Activated naive CD4-positive, alpha-beta T cell treated with anti-CD3 and anti-CD28 coated beads, Interleukin-2, amount 10 ng/mL, durations not matched to agents 7 days and 5 days (primary cell): ENCODE results near the gene WAPL.

Experiments used
- CTCF ChIA-PET: fragments of 350-600 bp; sonication (Branson Sonifier 250); formaldehyde crosslinking; loops from one replicate; lab custom pipeline; 2021; ENCODE audit warnings: antibody characterized with exemption; lab: Charles Lee
- DNase-seq: peaks from one replicate; pipeline ENCODE4 v3.0.0-alpha.2; 2020
- H3K27ac Mint-ChIP-seq: one replicate; pipeline ENCODE4 v1.8.0; 2021; ENCODE audit warnings: mild to moderate bottlenecking, moderate library complexity, mixed read lengths
- H3K27me3 Mint-ChIP-seq: one replicate; pipeline ENCODE4 v1.8.0; 2021; ENCODE audit warnings: mild to moderate bottlenecking, mixed read lengths
- H3K36me3 Mint-ChIP-seq: one replicate; pipeline ENCODE4 v1.8.0; 2021; ENCODE audit warnings: mixed read lengths
- H3K4me1 Mint-ChIP-seq: one replicate; pipeline ENCODE4 v1.8.0; 2021; ENCODE audit warnings: mixed read lengths
- H3K4me3 Mint-ChIP-seq: one replicate; pipeline ENCODE4 v1.8.0; 2021; ENCODE audit warnings: mild to moderate bottlenecking, moderate library complexity, mixed read lengths
- H3K9me3 Mint-ChIP-seq: one replicate; pipeline ENCODE4 v1.8.0; 2021; ENCODE audit warnings: mixed read lengths

Gene WAPL

GRCh38 chr10:86461963-86462804, 59.4 kb downstream of the WAPL start:
- no peak overlapping the region for H3K27ac Mint-ChIP-seq
- H3K9me3 Mint-ChIP-seq: no peaks in the 10 kb centered on the region
- H3K4me3 Mint-ChIP-seq: no peak overlapping the region
- CTCF ChIA-PET: interaction anchor here (1.6 kb wide), 1 partner anchor 62 kb away, joined by 5 read pairs; no protein-coding TSS in a partner anchor
- no peaks in the 10 kb centered on the region for H3K4me1 Mint-ChIP-seq
- DNase-seq: no peak
- H3K36me3 Mint-ChIP-seq: peaks cover 47% of the 10 kb centered on the region
- no peaks in the 10 kb centered on the region for H3K27me3 Mint-ChIP-seq

DNA sequence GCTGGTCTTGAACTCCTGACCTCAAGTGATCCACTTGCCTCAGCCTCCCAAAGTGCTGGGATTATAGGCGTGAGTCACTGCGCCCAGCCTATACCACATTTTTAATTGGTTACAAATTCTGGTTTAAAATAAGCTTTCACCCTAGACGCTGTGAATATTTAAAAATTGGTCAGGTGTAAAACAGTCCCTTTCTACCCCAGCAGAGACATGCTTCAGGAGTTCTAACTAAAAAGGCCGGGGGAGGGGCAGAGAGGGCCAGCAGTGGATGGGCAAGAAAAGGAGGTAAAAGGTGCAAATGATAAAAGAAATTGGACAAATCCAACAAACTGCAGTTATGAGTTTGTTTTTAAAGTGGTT, 70.0 kb downstream of the WAPL start:
- no peak overlapping the region for H3K4me3 Mint-ChIP-seq

GRCh38 chr10:86450806-86451603, 70.6 kb downstream of the WAPL start:
- H3K27me3 Mint-ChIP-seq: no peaks in the 10 kb centered on the region
- H3K27ac Mint-ChIP-seq: no peak overlapping the region
- H3K4me1 Mint-ChIP-seq: peaks cover 24% of the 10 kb centered on the region
- H3K36me3 Mint-ChIP-seq: peaks cover 69% of the 10 kb centered on the region
- DNase-seq: no peak
- H3K9me3 Mint-ChIP-seq: no peaks in the 10 kb centered on the region
- no peak overlapping the region for H3K4me3 Mint-ChIP-seq
- CTCF ChIA-PET: no interaction called here

More for the DNA sequence above, 70.0 kb downstream of the WAPL start:
- Mint-ChIP-seq H3K27me3 (no peaks in the 10 kb centered on the region), H3K4me1 (peaks cover 24% of the 10 kb centered on the region), H3K27ac (no peak overlapping the region), H3K36me3 (peaks cover 69% of the 10 kb centered on the region), H3K9me3 (no peaks in the 10 kb centered on the region)
- CTCF ChIA-PET: no interaction called here
- DNase-seq: no peak

DNA sequence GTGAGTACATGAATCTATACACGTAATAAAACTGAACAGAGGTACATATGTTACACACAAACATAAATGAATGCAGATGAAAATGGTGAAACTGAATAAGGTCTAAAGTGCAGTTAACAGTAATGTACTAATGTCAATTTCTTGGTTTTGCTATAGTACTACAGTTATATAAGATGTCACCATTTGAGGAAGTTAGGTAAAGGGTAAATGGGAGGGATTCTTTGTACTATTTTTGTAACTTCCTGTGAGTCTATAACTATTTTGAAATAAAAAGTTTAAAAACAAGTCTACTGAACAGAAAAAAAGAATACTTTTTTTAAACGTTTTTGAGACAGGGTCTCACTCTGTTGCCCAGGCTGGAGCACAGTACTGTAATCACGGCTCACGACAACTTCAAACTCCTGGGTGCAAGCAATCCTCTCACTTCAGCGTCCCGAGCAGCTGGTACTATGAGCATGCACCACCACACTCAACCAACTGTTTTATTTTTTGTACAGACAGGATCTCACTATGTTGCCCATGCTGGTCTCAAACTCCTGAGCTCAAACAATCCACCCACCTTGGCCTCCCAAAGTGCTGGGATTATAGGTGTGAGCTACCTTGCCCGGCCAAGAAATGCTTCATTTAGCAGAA, 71.5 kb downstream of the WAPL start:
- Mint-ChIP-seq H3K27me3 (no peaks in the 10 kb centered on the region), H3K36me3 (peaks cover 68% of the 10 kb centered on the region), H3K27ac (peak overlapping the region; percentile 34), H3K9me3 (no peaks in the 10 kb centered on the region), H3K4me3 (no peak overlapping the region), H3K4me1 (peaks cover 24% of the 10 kb centered on the region)
- CTCF ChIA-PET: interaction anchor here (1.2 kb wide), 1 partner anchor 9 kb away, joined by 3 read pairs; no protein-coding TSS in a partner anchor
- DNase-seq: no peak

DNA sequence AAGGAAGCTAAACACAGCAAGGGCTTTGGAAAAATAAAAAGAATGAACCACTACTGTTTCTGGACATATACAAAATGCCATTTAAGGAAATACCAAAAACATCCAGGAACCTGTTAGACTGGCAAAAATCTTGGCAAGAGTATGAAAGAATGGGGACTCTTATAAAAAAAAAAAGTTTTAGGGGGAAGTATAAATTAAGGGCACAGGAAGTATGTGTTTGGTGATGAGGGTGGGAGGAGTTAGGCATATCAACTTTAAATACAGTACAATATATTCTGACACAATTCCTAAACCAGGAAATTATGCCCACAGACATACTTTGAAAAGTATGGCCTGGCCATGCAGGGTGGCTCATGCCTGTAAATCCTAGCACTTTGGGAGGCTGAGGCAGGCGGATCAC, 74.2 kb downstream of the WAPL start:
- Mint-ChIP-seq H3K4me3 (no peak overlapping the region), H3K27me3 (no peaks in the 10 kb centered on the region), H3K9me3 (no peaks in the 10 kb centered on the region), H3K27ac (peak overlapping the region; percentile 43), H3K4me1 (peaks cover 24% of the 10 kb centered on the region), H3K36me3 (peaks cover 71% of the 10 kb centered on the region)
- DNase-seq: no peak
- CTCF ChIA-PET: no interaction called here

DNA sequence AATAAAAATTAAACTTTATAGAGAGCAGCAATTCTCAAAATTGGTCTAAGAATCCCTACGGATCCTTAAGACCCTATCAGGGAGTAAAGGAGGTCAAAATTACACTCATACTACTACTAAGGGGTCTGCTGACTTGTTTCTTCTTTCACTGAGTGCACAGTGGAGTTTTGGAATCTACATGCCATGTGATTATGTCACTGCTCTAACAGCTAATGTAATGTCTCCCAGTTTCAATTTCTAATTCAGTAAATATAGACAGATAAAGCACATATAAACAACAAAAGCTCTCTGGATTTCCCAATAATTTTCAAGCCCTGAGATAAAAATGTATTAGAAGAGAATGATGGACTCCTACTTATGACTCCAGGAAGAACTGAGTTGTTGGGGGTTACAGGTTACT, 74.6 kb downstream of the WAPL start:
- H3K36me3 Mint-ChIP-seq: peaks cover 72% of the 10 kb centered on the region
- no peaks in the 10 kb centered on the region for H3K27me3 Mint-ChIP-seq
- no peaks in the 10 kb centered on the region for H3K9me3 Mint-ChIP-seq
- peak overlapping the region; percentile 43 for H3K27ac Mint-ChIP-seq
- peaks cover 24% of the 10 kb centered on the region for H3K4me1 Mint-ChIP-seq
- CTCF ChIA-PET: no interaction called here
- H3K4me3 Mint-ChIP-seq: no peak overlapping the region
- DNase-seq: no peak

DNA sequence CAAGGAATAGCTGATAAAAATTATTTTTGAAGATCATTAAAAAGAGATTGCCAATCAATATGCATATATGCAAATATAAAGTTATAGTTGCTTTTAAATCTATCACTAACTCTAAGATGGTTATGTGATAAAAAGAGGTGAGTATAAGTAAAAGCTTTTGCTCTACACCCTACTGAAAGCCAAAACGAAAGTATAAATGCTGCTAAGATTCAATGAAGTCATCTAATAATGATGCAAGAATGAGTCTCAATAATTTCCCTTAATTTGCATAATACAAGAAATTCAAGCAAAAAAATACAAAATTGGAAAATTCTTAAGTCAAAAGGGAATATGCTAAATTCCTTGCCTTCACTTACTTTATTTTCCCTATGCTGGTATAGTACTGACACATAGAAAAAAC, 75.2 kb downstream of the WAPL start:
- no peaks in the 10 kb centered on the region for H3K27me3 Mint-ChIP-seq
- DNase-seq: no peak
- CTCF ChIA-PET: no interaction called here
- peaks cover 71% of the 10 kb centered on the region for H3K36me3 Mint-ChIP-seq
- H3K9me3 Mint-ChIP-seq: no peaks in the 10 kb centered on the region
- peaks cover 26% of the 10 kb centered on the region for H3K4me1 Mint-ChIP-seq
- no peak overlapping the region for H3K4me3 Mint-ChIP-seq
- H3K27ac Mint-ChIP-seq: no peak overlapping the region

DNA sequence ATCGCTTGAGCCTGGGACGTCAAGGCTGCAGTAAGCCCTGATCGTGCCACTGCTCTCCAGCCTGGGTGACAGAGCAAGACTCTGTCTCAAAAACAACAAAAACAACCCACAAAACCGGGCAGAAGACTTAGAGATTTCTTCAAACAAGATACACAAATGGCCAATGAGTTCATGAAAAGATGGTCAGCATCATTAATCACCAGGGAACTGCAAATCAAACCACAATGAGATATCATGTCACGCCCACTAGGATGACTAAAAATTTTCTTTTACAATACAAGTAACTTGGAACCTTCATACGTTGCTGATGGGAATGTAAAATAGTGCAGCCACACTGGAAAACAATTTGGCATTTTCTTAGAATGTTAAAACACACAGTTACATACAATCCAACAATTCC, 77.7 kb downstream of the WAPL start:
- DNase-seq: no peak
- Mint-ChIP-seq H3K4me3 (no peak overlapping the region), H3K4me1 (peaks cover 23% of the 10 kb centered on the region), H3K36me3 (peaks cover 68% of the 10 kb centered on the region), H3K27ac (no peak overlapping the region), H3K9me3 (no peaks in the 10 kb centered on the region), H3K27me3 (no peaks in the 10 kb centered on the region)
- CTCF ChIA-PET: no interaction called here

DNA sequence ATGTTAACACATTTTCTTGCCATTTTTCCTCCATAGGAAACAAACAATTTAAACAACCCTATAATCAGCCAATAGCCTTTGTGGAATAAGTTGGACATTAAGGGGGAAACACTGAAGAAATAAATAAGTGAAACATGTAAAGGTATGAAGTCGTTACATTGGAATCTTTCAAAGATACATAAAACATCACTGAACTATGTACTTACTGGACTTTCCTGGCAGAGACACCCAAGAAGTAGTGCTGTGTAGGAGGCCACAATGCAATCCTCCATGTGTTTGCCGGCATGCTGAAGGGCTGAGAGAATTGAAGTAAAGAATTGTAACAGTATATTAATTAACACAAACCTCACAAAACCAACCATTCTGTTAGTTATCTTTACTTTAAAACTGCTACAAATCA, 78.5 kb downstream of the WAPL start:
- Mint-ChIP-seq H3K4me1 (peaks cover 23% of the 10 kb centered on the region), H3K27ac (no peak overlapping the region), H3K9me3 (no peaks in the 10 kb centered on the region), H3K27me3 (no peaks in the 10 kb centered on the region), H3K36me3 (peaks cover 68% of the 10 kb centered on the region), H3K4me3 (no peak overlapping the region)
- no peak for DNase-seq
- CTCF ChIA-PET: no interaction called here

DNA sequence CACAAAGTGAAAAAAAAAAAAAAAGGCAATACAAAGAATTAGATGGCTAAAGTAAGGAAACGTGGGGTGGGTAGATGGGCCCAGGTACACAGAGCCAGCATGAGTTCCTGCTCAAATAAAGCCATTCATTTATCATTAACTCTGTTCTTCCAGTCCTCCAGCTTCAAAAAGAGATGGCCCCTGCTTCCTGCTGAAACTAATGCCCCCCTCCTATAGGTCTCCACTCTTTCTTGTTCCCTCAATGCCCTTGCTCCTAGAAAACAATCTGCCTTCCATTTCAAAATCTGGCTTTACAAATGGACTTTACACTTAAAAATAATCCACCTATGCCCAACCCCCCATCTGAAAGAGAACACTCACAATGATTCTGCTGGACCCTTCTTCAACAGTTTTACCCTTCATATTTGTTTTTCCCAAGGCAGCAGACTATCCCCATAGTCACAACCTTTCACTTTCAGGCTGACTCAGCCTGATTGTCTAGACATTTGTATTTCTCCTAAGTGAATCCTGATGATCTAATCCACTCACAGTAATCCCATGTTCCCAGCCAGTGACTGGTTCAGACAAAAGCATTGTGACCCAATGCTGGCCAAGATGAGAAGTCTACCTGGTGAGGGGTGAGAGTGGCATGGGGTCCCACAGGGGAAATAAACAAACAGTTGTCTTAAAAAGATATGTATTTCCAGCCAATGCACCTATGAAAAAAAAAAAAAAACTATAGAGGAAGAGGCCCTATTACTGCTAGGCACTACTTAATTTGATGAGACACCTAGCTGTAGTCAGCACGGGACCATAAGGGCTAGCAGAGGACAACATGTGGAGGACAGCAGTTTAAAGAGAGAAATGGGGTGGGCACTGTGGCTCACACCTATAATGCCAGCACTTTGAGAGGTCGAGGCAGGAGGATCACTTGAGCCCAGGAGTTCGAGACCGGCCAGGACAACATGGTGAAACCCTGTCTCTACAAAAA, 80.4 kb downstream of the WAPL start:
- CTCF ChIA-PET: no interaction called here
- Mint-ChIP-seq H3K4me1 (peaks cover 16% of the 10 kb centered on the region), H3K36me3 (peaks cover 64% of the 10 kb centered on the region), H3K9me3 (no peaks in the 10 kb centered on the region), H3K4me3 (no peak overlapping the region), H3K27me3 (no peaks in the 10 kb centered on the region), H3K27ac (peak overlapping the region; percentile 81)
- DNase-seq: no peak

DNA sequence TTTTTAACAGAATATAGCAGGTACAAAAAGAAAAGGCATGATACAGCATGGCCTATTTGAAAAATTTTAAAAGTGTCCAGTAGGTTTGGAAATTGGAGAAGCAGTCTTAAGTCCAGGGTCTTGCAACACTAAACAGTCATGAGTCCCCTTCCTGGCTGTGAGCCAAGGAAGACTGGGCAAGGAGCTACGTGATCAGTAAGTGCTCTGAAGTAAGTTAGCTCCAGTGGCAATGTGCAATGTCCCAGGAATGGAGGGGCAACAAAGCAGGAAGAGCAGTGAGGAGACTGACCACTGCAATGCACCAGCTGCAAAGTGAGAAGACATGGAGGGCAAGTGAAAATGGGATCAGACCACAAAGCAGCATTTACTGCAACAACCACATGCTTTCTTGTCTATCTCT, 82.0 kb downstream of the WAPL start:
- H3K4me3 Mint-ChIP-seq: no peak overlapping the region
- H3K27me3 Mint-ChIP-seq: no peaks in the 10 kb centered on the region
- peaks cover 54% of the 10 kb centered on the region for H3K36me3 Mint-ChIP-seq
- H3K27ac Mint-ChIP-seq: peak overlapping the region; percentile 25
- no peaks in the 10 kb centered on the region for H3K9me3 Mint-ChIP-seq
- DNase-seq: no peak
- CTCF ChIA-PET: interaction anchor here (2.5 kb wide), 1 partner anchor 39 kb away, joined by 8 read pairs; no protein-coding TSS in a partner anchor
- H3K4me1 Mint-ChIP-seq: peaks cover 16% of the 10 kb centered on the region

DNA sequence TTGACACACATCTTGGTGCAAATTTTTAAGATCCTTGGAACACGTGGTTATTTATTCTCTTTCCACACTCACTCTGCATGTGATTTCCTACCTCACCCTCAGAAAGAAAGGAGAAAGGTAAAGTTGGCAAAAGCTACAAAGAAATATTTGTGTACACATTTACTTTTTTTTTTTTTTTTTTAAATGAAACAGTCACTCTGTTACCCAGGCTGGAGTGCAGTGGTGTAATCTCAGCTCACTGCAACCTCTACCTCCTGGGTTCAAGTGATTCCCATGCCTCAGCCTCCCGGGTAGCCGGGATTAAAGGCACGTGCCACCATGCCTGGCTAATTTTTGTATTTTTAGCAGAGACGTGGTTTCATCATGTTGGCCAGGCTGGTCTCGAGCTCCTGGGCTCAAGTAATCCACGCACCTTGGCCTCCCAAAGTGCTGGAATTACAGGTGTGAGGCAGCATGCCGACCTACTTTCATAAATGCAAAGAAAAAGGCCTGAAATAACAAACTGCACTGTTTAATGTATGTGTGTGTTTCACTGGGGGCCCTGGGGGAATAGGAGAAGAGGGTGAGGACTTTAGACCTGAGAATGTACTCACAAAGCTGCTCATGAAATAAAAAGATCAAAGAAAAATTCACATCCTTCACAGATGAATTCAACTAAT, 83.4 kb downstream of the WAPL start:
- H3K4me1 Mint-ChIP-seq: peaks cover 16% of the 10 kb centered on the region
- H3K4me3 Mint-ChIP-seq: no peak overlapping the region
- no peak for DNase-seq
- no peaks in the 10 kb centered on the region for H3K27me3 Mint-ChIP-seq
- no peaks in the 10 kb centered on the region for H3K9me3 Mint-ChIP-seq
- H3K27ac Mint-ChIP-seq: no peak overlapping the region
- CTCF ChIA-PET: interaction anchor here (2.5 kb wide), 1 partner anchor 38 kb away, joined by 8 read pairs; no protein-coding TSS in a partner anchor
- peaks cover 46% of the 10 kb centered on the region for H3K36me3 Mint-ChIP-seq

DNA sequence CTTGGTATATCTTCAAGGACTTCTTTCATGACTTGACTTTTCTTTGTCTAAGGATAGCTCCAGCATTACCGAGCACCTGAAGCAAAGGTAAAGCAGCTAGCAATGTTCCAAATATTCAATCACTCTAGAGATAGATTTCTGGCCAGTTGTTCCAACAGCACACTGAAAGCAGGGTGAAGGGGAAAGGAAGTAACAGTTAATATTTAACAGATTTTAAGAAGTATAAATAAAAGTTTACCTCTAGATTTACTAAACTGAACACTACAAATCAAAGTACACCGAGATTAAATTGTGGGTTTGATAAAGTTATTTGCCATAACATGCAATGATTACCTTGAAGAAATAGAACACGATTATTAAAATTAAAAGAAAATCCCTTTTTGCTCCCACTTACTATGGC, 84.1 kb downstream of the WAPL start:
- CTCF ChIA-PET: interaction anchor here (1.0 to 2.5 kb wide), 2 partner anchors 37 to 106 kb away, joined by 3 to 8 read pairs; no protein-coding TSS in a partner anchor
- no peak for DNase-seq
- Mint-ChIP-seq H3K36me3 (peaks cover 42% of the 10 kb centered on the region), H3K27ac (no peak overlapping the region), H3K27me3 (no peaks in the 10 kb centered on the region), H3K4me1 (peaks cover 16% of the 10 kb centered on the region), H3K9me3 (no peaks in the 10 kb centered on the region), H3K4me3 (no peak overlapping the region)
